Activated CD4-positive, alpha-beta T cell treated with anti-CD3 and anti-CD28 coated beads for 48 hours (primary cell): Measurements from ENCODE around the gene PSMA3.

ENCODE experiments used
- DNase-seq: peaks from one replicate; pipeline ENCODE4 v3.0.0-alpha.2; 2020

PSMA3 gene

DNA sequence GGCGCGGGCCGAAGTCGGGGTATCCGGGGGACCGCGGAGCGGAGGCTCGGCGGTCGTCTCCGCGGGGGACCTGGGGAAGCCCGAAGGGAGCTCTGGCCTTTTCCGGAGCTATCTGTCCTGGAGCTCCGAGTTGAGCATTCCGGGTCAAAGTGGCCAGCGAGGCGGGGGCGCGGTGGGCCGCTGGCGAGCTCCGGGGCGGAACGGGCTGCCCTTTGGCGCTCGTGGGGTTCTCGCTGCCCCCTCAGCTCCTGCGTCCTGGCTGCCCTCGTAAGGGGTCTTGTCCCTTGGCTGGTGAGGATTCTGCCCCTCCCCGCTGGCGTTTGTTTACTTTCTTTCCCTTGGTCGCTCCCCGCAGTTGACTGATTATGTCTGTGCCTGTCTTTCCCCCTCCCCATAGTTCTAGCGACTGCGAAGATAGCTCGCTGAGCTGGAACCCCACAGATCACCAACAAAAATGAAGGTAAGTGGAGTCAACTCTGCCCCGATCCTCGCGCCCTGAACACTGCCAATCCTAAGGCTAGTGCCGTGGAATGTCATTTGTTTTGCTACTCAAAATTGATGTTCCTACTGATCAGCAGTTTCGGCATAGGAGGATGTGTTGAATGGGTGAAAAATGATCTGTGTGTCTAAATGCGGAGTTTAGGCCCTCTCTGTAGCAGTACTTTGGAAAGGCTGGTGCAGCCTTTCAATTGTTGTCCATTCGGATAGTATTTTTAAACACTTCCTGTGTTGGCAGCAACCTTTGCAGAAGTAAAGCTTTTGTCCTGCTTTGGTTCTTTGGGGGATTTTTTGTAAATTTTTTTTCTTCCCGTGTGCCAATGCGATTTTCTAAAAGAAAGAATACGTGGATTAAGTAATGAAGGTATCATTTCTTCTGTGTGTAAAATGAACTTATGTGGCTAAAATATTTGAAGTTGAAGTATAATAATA, 55.0 kb downstream of the PSMA3 start:
- DNase-seq: no peak

DNA sequence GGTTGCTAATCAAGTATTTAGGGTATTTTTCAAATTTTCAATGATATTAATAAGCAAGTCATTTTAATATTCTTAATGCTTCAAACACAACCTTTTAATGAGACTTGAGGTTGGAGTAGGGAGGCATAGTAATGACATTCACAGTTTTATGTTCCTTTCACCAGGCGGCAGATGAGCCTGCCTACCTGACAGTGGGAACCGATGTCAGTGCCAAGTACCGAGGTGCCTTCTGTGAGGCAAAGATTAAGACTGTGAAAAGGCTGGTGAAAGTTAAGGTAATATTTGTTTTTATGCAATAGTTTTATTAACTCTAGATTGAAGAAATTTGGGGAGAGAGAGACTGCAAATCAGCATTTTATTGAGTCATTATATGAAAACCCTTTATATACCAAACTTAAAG, 56.8 kb downstream of the PSMA3 start:
- no peak for DNase-seq

DNA sequence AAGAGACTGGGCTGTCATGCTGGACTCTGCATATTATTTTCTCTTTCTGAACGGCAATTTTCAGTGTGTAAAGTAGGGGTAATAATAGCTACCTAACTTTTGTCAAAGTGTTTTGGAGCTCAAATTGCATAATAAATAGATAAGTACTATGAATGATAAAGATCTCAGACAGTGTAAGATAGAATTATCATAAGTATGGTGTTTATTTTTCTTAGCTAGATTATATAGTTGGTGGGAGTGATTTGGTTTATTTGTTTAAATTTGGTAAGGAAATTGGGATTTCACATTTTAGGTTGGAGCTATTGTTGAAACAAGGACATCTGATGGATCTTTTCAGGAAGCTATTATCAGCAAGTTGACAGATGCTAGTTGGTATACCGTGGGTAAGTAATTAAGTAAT, 61.1 kb downstream of the PSMA3 start:
- DNase-seq: no peak

DNA sequence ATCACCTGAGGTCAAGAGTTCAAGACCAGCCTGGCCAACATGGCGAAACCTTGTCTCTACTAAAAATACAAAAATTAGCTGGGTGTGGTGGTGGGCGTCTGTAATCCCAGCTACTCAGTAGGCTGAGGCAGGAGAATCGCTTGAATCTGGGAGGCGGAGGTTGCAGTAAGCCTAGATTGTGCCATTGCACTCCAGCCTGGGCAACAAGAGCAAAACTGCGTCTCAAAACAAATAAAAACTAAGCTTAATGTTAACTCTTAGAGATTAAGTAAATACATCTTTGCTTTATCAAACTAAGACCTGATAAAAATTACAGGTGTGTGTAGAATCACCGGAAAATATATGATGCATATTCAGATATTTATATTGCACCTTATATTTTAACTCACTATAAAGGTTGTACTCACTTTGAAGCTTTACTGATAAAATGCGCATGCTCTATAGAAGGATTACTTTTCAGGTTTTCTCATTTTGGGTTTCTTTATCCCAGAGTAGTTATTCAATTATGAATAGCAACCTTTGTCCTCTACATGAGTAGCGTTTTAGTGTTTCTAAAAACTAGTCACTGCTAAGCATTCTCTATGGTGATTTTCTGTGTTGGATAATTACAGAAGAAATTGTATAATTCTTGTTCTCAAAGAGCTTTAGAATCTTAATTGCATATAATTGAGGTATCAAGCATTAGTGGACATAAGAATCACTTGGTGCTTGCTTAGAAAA, 63.1 kb downstream of the PSMA3 start:
- DNase-seq: no peak

DNA sequence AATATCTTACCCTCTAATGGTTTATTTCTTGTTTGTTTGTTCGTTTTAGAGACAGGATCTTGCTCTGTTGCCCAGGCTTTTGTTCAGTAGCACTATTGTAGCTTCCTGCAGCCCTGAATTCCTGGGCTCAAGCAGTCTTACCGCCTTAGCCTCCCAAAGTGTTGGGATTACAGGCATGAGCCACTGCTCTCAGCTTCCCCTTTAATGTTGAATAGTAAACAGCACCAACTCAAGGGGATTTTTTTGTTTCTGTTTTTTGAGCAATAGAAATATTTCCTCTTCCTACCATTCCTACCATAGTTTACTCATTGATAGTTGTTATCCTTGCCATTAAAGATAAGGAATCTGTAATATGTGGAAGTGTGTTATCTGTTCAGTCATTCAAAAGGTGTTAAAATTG, 64.4 kb downstream of the PSMA3 start:
- DNase-seq: no peak

DNA sequence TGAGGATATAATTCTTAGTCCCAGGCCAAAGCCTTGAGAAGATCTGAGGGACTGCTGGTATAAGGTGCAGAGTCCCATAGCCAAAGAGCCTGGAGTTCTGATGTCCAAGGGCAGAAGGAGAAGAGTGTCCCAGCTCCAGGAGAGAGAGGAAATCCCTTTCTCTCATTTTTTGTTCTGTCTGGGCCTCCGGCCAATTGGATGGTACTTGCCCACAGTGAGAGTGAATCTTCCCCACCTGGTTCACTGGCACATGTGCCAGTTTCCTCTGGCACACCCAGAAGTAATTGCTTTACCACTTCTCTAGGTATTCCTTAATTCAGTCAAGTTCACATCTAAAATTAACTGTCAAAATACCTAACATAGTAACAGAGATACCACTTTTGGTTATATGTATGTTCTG, 69.1 kb downstream of the PSMA3 start:
- DNase-seq: no peak

DNA sequence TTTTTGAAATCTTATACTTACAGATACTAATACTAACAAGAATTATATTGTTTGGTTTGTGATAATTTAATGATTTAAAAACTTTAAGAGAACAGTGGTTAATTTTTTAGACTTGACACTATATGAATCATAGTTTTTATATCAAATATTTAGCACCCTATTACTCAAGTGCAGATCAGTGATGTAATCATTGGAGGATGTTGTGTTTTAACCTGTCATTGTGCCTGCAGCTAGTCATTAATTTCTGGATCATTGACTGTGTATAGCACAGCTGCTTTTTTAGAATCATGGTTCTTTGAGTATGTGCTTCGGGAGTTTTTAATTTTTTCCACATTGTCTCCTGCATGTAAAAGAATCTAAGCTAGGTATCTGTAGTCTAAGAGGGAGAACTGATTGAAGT, 71.0 kb downstream of the PSMA3 start:
- no peak for DNase-seq
